Right ventricle myocardium inferior (tissue), 1 donor: ENCODE measurements around the gene EXOSC10. TPM values are rescaled to one million over a fixed set of nuclear protein-coding genes. Genes with fewer than 3 reads are reported as not detected.
"Not testable (repeated sequence)": the region's sequence is repeated elsewhere in the genome, so short reads cannot be mapped to it uniquely, and the experiment has no call there.

Experiments
- ATAC-seq: fragments of 200-7000 bp; cut with Tn5 transposase; one replicate; pipeline ENCODE4 v1.9.1; 2020; ENCODE audit warnings: mild to moderate bottlenecking, moderate library complexity
- DNase-seq: peaks from one replicate; pipeline ENCODE4 v3.0.0; 2021; ENCODE audit errors: missing footprints
- intact Hi-C: fragments of 100-400 bp; cut with DNase I; formaldehyde crosslinking; loops from one replicate; pipeline ENCODE4 v1.11.0; 2022
- total RNA-seq: library from RNA; stranded (reverse); fragmentation: NEBNext Ultra II Directional; extraction: Animal tissue kit (Norgen Biotek cat#: 25700); gene quantifications from one replicate; pipeline ENCODE4 v1.2.1, GENCODE V29; 2021
- donor health status: DM: no; HTN: yes; CAD: no; lungs with severe emphysema.

The EXOSC10 gene
- total RNA-seq, 1 donor from 2014 or later: 18.1 TPM

DNA sequence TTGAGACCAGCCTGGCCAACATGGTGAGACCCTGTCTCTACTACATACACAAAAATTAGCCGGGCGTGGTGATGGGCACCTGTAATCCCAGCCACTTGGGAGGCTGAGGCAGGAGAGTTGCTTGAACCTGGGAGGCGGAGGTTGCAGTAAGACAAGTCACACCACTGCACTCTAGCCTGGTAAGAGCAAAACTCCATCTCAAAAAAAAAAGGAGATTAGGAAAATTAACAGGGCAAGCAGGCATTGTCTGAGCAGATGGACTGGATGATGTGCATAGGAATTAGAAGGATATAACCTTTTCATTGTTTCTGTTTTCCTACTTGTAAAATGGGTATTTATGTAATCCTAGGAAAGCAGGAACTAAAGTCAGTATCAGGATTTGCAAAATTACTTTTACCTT is 71.7 kb downstream of the EXOSC10 start:
- ATAC-seq (no peak), DNase-seq (no peak)
- intact Hi-C loops: no loop called here

DNA sequence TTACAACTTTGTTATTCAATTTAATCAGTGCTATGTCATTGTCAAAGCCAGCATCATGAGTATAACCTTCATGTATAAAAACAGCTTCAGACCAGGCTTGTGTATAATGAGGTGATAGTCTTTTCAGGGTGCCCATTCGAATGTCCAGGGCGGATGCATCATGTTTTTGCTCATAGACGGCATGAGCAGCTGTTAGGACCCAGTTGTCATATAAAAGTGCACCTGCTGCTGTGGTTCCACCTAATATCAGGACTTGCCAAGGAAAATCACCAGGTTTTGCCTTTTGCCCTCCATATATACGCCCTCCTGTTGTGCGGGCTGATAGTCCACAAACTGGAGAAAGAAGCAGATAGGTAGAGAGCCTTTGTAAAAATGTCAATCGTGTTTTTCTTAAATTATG is 72.4 kb downstream of the EXOSC10 start:
- no peak for DNase-seq
- ATAC-seq: no peak
- intact Hi-C loops: no loop called here

DNA sequence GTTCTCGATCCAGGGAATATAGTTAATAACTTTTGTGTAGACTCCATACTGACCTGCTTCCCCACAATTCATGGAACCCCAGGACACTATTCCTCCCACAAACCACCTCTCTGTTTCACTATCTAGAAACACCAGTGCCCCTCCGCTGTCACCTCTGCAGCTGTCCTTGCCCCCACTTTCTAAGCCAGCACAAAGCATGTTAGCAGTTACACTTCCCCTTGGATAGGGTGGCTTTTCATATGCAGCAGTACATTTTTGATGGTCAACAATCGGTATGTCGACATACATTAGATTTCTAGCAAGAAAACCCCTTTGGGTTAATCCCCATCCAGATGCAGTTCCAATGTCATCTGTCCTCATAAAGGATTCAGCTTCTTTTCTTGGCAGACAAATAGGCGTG is 72.8 kb downstream of the EXOSC10 start:
- intact Hi-C loops: no loop called here
- DNase-seq: no peak
- no peak for ATAC-seq

DNA sequence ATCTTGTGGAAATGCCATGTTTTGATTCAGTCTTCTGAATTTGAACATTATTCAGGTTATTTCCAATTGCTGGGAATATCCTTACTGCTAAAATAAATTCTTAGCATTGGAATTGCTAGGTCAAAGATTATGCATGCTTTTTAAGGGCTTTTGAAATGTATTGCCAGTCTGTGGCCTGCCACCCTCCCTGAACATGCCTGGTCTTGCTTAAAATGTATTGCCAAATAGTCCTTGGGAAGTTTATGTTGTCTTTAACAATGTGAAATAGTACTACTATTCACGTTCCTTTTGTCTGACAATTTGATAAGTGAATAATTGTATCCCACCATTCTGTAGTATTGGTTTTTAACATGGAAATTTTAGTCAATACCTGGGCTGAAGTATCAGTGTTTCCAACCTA is 73.6 kb downstream of the EXOSC10 start:
- DNase-seq: no peak
- intact Hi-C loops: no loop called here
- no peak for ATAC-seq

DNA sequence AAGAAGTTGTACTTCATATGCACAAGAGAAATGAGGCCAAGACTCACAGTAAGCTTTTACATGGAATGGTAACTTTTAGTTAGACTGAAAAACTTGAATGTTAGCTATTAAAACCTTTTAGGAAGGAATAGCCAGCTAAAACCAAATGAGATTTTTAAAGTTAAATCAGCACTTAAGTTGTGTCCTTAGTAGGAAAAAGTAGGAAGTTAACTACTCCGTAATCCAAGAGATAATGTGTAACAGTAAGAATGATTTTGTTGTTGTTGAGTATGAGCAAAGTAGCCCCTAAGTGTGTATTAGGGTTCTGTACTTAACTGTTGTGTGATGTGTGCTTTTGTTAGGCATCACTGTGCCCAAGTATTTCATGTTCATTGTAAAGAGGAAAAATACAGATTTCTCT is 74.1 kb downstream of the EXOSC10 start:
- intact Hi-C loops: no loop called here
- no peak for DNase-seq
- no peak for ATAC-seq

DNA sequence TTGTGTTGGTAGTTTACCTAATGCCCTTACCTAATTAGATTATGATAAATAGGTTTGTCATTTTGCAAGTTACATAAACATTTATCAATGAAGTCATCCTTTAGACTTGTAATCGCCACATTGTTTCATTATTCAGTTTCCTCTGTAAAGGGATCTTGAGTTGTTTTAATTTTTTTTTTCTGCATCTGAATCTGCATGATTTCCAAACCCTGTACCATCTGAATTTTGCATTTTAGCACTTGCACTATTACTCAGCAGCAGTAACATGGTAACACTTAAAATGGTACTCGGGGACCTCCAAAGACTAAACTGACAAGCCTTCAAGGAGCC is 74.8 kb downstream of the EXOSC10 start:
- no peak for DNase-seq
- ATAC-seq: no peak
- intact Hi-C loops: no loop called here

DNA sequence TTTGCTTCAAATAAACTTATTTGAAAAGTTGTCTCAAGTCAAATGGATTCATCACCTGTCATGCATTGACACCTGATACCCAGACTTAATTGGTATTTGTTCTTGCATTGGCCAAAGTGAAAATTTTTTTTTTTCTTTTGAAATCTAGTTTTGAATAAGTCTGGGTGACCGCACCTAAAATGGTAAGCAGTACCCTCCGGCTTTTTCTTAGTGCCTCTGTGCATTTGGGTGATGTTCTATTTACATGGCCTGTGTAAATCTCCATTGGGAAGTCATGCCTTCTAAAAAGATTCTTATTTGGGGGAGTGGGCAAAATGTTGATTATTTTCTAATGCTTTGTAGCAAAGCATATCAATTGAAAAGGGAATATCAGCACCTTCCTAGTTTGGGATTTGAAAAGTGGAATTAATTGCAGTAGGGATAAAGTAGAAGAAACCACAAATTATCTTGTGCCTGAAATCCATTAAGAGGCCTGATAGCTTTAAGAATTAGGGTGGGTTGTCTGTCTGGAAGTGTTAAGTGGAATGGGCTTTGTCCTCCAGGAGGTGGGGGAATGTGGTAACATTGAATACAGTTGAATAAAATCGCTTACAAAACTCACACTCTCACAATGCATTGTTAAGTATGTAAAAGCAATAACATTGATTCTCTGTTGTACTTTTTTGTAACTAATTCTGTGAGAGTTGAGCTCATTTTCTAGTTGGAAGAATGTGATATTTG is 75.4 kb downstream of the EXOSC10 start:
- DNase-seq: no peak
- no peak for ATAC-seq
- intact Hi-C loops: no loop called here

DNA sequence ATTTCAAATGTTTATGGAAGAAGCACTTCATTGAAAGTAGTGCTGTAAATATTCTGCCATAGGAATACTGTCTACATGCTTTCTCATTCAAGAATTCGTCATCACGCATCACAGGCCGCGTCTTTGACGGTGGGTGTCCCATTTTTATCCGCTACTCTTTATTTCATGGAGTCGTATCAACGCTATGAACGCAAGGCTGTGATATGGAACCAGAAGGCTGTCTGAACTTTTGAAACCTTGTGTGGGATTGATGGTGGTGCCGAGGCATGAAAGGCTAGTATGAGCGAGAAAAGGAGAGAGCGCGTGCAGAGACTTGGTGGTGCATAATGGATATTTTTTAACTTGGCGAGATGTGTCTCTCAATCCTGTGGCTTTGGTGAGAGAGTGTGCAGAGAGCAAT is 76.5 kb downstream of the EXOSC10 start:
- ATAC-seq (no peak), DNase-seq (no peak)
- intact Hi-C loops: no loop called here

DNA sequence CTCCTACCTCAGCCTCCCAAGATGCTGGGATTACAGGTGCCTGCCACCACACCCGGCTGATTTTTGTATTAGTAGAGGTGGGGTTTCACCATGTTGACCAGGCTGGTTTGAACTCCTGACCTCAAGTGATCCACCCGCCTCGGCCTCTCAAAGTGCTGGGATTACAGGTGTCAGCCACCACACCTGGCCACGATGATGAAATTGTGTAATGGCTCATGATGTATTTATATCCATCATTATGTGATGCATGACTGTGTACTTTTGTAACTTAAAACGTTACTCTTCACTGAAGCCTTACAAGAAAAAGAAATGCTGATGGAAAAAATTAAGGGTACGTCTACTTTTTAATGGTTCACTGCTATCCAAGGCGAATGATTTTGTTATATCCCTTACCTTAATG is 79.7 kb downstream of the EXOSC10 start:
- intact Hi-C loops: no loop called here
- ATAC-seq: no peak
- no peak for DNase-seq

DNA sequence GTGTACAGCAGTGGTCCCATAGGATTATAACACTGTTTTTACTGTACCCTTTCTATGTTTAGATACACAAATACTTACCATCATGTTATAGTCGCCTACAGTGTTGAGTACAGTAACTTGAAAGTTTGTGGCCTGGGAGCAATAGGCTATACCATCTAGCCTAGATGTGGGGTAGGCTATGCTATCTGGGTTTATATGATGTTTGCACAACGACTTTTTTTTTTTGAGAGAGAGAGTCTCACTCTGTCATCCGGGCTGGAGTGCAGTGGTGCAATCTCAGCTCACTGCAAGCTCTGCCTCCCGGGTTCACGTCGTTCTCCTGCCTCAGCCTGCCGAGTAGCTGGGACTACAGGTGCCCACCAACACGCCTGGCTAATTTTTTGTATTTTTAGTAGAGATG is 80.3 kb downstream of the EXOSC10 start:
- DNase-seq, intact Hi-C loops, ATAC-seq: not testable (repeated sequence)

Other genes with a start within 250 kb of the EXOSC10 start
- 107 TPM for gene TARDBP, start 87.2 kb downstream of the EXOSC10 start, total RNA-seq
- gene MASP2, start 52.6 kb downstream of the EXOSC10 start, total RNA-seq: not detected
- 54.0 TPM for gene SRM, start 39.9 kb downstream of the EXOSC10 start, total RNA-seq
- gene ANGPTL7, start 89.5 kb upstream of the EXOSC10 start, total RNA-seq: 0.51 TPM
- gene MTOR, start 162.7 kb upstream of the EXOSC10 start, total RNA-seq: 28.4 TPM
- 11.2 TPM for gene UBIAD1, start 173.3 kb upstream of the EXOSC10 start, total RNA-seq